GM21515 (cell line): ENCODE data around the gene PAPPA2.

Experiments used
- ATAC-seq: cut with Tn5 transposase; IDR thresholded peaks from one replicate; pipeline ENCODE4 v1.9.1; 2021; ENCODE audit not compliant: unreplicated experiment

PAPPA2 gene

DNA sequence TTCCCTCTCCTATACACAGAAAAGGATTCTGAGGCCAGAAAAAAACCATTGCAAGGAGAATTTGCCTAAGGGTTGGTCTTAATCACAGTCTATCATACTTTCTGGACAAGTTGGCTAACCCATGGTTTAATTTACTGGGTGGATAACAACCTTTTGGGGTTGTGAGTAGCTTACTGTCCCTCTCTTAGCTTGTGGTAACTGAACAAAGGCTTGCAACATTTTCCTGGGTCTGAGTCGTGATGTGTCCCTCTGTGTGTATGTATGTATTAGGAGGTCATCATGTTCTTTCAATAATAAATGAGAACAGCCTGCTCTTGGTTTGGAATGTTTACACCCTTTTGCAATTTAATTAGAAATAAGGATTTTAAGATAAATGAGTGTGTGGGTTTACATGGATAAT lies 36.7 kb downstream of the PAPPA2 start:
- ATAC-seq: no peak

GRCh38 chr1:176501599-176501998 lies 38.6 kb downstream of the PAPPA2 start:
- no peak for ATAC-seq

DNA sequence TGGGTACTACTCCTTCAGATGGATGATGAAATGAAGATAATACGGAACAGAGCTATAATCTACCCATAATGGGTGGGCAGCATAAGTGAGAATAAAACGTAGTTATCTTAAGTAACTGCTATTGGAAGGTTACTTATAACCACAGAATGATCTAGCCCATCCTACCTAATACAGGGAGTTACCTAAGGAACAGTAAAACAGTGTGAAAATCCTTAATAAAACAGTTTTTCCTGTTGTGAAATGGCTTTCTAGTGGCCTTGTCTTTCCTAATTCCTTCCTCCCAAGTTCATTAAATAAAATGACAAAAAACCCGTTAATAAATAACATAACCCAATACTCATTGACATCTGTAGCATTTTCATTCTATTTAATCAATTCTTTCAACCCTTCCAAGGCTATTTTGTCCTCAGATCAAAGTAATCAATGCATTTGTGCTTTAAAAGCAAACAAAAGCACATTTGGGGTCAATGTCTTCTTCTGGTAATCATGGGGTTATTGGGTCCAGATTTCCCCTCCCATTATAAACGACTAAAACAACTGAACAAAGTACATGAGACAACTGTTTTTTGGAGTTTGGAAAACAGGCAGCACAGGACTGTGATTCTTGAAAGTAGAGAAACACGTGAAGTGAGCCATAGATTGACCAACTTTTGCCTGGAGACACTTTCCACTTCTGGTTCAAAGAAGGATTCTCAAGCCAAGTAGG lies 42.0 kb downstream of the PAPPA2 start:
- no peak for ATAC-seq

DNA sequence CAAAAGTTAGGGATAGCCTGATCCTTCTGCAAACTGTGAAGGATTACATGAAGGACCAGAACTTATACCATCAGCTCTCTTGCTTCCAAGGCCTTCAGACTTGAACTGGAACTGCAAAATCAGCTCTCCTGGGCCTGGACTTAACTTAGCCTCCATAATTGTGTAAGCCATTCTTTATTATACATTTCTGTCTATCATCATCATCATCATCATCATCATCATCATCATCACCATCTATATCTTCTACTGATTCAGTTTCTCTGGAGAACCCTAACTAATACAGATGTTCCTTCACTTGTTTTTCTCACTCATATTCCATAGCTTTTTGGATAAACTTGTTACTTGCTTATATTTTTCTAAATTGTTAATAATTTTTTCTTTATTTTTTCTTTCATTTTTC lies 50.0 kb downstream of the PAPPA2 start:
- ATAC-seq: no peak

- no peak for ATAC-seq
These were observed 52.3 kb downstream of the PAPPA2 start for GRCh38 chr1:176515310-176515709.

- ATAC-seq: no peak
These were observed 54.5 kb downstream of the PAPPA2 start for GRCh38 chr1:176517484-176517883.

GRCh38 chr1:176521211-176521610 lies 58.2 kb downstream of the PAPPA2 start:
- ATAC-seq: no peak

DNA sequence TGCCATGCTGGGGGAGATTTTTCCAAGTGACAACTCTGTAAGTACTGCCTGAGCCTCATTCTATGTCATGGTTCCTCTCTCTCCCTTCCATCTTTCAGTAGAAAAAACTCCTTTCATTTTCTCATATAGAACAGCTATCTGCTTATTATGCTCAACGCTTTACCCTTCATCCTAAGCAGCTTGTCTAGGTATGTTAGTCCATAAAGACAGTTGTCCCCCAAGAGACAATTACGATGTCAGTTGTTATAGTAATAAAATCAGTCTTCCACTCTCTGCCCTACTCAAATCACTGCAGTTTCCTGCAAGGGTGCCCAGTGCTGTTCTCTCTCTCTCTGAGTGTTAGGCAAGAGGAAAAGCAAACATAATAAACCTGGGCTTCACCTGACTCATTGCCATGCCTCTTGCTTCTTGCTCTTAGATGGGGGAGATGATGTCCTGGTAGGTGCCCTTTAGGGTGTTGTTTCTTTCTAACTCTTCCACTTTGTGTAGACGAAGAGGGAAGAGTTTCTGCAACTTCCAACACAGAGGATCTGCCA lies 59.4 kb downstream of the PAPPA2 start:
- no peak for ATAC-seq

GRCh38 chr1:176529395-176530090 lies 66.6 kb downstream of the PAPPA2 start:
- no peak for ATAC-seq

DNA sequence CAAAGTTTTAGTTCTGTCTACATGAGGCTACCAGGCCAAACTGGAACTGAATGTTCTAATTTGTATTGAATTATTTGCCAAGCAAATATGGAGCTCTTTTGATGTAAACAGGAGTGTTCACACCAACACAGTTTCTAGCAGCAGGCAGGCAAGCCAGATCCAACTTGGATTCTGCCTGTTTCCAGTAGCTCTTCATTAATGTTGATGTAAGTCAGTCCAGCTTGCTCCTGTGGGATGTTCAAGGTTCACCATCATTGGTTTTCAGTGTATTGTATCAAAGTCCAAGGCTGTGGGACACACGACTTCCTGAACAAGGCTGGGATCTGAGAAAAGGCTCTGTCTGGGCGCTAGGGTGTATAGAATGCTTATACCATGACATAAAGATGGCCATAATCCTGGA lies 68.1 kb downstream of the PAPPA2 start:
- no peak for ATAC-seq

DNA sequence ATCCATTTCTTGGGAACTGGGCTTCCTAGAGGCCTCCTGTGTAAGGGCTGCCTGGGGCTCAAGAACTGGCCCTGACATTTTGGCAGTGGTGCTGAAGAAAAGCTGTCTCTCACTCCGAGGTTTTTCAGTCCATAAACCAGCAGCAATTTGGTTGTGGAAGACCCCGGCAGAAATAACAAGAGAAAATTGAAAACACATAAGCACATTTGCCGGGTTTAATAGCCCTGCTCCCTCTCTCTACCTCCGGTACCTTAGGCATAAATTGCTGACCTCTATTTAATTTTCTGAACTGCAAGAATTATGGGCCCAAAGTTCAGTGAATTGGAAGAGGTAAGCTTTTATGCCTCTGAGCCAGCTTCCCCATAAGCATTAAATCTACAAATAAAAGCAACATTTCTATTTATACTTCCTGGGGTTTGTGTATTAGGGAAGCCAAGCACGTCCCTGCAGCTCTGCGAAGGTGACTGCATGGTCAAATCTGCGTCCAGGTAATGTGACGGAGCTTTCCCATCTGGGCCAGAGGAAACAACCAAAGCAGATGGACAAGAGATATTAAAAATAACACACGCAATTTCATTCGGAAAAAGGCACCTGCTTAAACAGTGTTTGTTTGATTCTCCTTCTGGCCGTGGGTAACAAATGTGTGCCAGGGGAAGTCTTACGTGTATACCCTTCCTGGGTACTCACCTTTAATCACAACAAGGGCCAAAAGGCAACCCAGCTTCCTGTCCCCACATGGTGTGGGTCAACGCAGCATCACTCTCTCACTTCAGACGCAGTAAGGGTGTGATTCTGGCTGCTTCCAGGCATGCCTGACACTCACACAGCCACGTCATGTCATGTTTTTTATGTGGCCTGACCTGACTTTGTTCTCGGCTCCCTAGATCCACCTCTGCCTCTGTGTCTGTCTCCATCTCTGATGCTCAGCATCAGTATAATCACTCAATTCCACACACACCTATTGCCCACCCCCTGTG lies 69.2 kb downstream of the PAPPA2 start:
- no peak for ATAC-seq

DNA sequence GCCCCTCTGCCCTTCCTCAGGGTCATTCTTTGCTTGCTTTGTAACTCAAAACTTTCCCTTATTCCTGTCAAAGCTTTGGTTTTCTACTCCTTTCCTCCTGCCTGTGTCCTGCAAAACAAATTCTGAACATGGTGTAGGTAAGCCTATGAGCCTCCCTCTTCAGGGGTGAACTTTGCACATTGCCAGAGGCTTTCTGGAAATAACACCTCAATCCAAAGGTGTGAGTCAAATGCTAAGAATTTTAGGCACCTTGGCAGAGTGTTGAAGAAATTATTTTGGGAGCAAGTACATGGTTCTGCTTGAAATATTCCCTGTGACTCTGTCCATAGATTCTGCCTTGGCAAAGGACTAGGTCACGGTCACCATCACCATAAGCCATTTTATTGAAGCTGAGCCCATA lies 70.0 kb downstream of the PAPPA2 start:
- no peak for ATAC-seq

GRCh38 chr1:176536588-176536987 lies 73.6 kb downstream of the PAPPA2 start:
- ATAC-seq: no peak

DNA sequence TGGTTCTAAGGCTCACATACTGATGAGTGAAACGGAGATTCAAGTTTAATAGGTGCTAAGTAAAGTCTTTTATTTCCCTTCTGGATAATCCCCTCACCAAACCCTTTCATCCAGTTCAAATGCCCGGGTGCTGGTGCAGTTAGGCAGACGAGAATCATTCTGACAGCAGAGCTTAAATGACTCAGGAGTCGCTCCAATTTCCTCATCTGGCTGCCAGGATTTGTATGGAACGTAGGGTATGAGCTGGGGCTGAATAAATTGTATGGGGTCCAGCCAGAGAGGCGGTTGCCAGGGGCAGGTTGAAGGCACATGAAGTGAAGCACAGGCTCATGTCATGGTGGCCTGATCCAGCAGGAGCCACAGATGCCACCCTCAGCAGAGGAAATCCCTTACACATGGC lies 76.0 kb downstream of the PAPPA2 start:
- ATAC-seq: no peak

DNA sequence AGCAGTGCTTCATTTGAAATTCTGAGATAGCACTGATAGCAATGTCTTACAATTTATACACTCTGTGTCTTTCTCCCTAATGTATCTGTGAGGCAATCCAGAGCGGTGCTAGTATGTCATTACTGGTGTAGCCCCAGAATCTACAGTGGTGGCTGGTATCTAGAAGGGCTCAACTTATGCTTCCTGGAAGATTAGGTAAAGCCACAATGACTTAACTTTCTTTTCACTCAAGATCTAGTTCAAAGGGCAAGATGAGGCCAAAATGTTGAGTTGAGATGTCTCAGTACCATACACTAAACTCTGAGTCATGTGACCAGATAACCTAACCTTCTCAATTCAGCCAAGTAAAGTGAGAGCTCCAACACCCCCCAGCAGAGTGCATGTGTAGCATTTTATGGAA lies 77.5 kb downstream of the PAPPA2 start:
- no peak for ATAC-seq

- ATAC-seq: no peak
These were observed 78.7 kb downstream of the PAPPA2 start for GRCh38 chr1:176541663-176542062.

DNA sequence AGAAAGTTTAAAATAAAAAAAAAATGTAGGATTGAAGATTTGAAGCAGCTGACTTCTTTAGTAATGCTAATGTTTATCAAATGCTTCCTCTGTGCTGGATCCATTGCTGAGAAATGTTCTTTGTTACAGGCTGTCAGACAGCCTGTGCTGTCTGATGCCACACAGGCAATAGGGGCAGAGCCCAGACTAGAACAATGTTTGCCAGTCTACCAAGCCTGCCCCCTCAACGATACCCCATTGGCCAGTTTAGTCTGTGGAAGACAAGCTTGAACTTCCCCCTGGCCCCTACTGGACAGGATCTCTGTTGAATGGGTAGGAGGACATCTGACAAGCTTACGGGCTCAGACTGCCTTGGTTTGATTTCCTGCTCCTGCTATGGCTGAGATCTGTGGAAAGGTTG lies 79.4 kb downstream of the PAPPA2 start:
- no peak for ATAC-seq

DNA sequence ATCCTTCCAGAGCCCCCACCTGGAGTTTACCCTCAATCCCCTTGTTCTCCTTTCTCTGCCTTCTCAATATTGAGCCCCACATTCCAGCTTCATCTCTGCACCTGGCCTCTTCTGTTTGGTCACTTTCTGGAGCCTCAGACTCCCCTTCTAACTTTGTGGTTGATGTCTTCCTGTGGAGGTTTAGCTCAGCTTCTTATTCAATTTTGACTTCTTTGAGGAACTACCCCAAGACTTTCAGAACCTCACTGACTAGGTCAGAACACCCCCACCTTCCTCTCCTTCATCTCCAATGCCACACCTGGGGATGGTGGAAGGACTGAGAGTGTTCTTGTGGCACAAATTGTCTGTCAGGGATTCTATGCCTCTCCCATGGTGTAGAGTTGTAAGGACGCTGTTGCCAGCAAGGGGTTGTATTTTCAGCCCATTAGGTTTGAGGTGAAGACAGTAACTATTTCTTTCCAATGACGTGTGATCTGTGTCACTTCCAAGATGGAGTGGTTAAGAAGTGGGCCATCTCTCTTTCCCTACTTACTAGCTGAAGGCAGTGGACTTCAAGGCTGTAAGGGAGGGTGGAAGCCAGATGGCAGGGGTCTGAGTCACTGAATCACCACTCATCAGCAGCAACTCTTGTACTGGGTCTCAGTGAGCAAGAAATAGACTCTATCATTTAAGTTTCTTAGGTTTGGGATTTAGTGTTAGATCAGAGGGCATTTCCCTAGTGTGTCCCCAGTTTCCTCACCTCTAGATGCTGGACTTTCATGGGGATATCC lies 80.6 kb downstream of the PAPPA2 start:
- no peak for ATAC-seq

GRCh38 chr1:176545034-176545639 lies 82.2 kb downstream of the PAPPA2 start:
- ATAC-seq: no peak

GRCh38 chr1:176546825-176547224 lies 83.8 kb downstream of the PAPPA2 start:
- ATAC-seq: no peak
